Measurements from ENCODE around the gene PACS1.

Gene PACS1

DNA sequence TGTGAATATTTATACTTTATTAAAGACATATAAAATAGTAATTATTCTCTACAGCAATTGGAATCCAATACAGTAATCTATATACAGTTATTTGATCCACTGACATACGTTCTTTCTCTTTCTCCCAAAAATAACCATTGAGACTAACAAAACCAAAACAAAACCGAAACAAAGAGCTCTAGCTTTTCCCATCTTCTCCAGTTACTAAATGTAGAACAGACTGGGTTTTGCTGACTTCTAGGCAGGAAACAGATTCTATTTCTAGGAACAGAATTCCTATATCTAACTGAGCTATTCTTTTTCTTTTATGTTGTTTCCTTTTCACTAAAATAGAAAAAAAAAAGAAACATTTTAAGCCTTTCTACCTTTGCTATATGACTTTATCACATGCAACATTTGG is 80.1 kb downstream of the PACS1 start:
- no peak for FAIRE-seq
- TF ChIP-seq, protein P1, sequence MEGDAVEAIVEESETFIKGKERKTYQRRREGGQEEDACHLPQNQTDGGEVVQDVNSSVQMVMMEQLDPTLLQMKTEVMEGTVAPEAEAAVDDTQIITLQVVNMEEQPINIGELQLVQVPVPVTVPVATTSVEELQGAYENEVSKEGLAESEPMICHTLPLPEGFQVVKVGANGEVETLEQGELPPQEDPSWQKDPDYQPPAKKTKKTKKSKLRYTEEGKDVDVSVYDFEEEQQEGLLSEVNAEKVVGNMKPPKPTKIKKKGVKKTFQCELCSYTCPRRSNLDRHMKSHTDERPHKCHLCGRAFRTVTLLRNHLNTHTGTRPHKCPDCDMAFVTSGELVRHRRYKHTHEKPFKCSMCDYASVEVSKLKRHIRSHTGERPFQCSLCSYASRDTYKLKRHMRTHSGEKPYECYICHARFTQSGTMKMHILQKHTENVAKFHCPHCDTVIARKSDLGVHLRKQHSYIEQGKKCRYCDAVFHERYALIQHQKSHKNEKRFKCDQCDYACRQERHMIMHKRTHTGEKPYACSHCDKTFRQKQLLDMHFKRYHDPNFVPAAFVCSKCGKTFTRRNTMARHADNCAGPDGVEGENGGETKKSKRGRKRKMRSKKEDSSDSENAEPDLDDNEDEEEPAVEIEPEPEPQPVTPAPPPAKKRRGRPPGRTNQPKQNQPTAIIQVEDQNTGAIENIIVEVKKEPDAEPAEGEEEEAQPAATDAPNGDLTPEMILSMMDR (IDR thresholded peaks at IDR 0.05; ENCODE audit: insufficient read depth, missing control alignments), result no peak
- no peak for DNase-seq (ENCODE audit: insufficient read length, low spot score)

DNA sequence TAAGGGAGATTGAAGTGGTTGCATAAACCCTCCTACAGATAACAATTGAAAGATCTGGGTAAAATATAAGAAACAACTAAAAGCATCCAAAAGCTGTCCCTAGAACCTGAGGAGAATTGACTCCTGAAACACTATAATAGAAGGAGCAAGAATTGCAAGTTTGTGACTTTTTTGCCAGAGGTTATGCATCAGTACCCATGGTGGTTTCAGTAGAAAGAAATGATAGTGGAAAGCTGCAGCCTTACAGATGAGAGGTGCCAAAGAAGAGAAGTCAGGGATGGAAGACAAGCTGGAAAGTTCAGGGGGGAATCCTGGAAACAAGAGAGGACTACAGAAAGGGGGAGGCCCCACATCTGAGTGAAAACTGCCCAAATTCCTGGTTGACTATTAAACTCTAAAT is 80.7 kb downstream of the PACS1 start:
- TF ChIP-seq, protein P1 (IDR thresholded peaks at IDR 0.05; ENCODE audit: insufficient read depth, missing control alignments), result no peak
- FAIRE-seq (no peak), DNase-seq (ENCODE audit: insufficient read length, low spot score) (no peak)

DNA sequence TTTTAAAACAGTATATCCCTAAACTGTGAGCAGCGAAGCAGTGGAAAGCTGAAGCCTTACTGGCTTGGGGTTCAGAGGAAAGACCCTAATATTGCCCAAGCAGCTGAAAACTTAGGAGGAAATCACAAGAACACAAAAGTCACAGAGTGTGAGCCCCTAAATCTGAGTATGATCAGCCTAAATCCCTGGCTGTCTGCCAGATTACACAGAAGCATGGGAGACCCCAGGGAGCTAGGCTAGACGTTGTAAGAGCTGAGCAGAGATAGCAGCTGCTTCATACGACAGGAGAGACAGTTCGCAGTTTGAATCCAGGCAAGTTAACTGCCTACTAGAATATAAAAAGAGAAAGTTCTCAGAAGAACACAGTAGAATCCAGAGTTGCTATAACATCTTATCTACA is 81.2 kb downstream of the PACS1 start:
- TF ChIP-seq, protein P1 (IDR thresholded peaks at IDR 0.05; ENCODE audit: insufficient read depth, missing control alignments), result no peak
- peak; percentile 46 for FAIRE-seq

DNA sequence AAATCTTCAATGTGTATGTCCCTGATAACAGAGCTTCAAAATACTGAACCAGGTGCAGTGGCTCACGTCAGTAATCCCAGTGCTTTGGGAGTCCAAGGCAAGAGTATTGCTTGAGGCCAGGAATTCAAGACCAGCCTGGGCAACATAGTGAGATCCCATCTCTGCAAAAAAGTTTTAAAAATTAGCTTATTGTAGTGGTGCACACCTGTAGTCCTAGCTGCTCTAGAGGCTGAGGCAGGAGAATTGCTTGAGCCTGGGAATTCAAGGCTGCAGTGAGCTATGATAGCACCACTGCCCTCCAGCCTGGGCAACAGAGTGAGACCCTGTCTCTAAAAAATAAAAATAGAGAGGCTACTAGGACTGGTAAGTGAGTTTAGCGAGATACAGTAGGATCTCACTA is 84.0 kb downstream of the PACS1 start:
- DNase-seq (ENCODE audit: insufficient read length, low spot score) (no peak), FAIRE-seq (no peak)
- TF ChIP-seq, protein P1 (IDR thresholded peaks at IDR 0.05; ENCODE audit: insufficient read depth, missing control alignments), result no peak

More for the DNA sequence above, 81.2 kb downstream of the PACS1 start:
- DNase-seq (ENCODE audit: insufficient read length, low spot score), result no peak

DNA sequence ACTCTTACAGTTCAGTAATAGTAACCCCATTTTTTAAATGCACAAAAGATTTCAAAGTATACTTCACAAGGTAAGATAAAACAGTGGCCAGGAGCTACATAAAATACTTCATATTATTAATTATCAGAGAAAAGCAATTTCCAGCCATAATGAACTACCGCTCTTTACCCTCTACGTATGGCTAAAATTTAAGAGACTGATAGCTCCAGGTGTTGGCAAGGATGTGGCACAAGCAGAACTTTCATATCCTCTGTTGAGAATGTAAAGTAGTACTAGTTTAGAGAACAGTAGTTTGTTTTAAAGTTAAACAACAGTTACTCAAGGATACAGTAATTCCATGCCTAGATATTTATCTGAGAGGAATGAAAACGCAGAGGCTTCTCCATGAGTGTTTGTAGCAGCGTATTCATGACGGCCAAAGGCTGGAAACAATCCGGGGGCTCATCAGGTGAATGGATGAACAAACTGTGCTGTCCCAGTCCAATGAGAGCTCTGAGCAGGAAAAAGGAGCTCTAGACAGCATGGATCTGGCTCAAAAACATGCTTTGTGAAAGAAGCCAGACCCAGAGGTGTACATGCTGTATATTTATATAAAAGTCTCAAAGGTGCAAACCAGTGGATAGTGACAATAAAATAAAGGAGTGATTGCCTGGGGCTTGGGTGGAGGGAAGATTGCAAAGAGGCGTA is 85.5 kb downstream of the PACS1 start:
- TF ChIP-seq, protein P1 (IDR thresholded peaks at IDR 0.05; ENCODE audit: insufficient read depth, missing control alignments), result no peak
- DNase-seq (ENCODE audit: insufficient read length, low spot score) (no peak), FAIRE-seq (no peak)

DNA sequence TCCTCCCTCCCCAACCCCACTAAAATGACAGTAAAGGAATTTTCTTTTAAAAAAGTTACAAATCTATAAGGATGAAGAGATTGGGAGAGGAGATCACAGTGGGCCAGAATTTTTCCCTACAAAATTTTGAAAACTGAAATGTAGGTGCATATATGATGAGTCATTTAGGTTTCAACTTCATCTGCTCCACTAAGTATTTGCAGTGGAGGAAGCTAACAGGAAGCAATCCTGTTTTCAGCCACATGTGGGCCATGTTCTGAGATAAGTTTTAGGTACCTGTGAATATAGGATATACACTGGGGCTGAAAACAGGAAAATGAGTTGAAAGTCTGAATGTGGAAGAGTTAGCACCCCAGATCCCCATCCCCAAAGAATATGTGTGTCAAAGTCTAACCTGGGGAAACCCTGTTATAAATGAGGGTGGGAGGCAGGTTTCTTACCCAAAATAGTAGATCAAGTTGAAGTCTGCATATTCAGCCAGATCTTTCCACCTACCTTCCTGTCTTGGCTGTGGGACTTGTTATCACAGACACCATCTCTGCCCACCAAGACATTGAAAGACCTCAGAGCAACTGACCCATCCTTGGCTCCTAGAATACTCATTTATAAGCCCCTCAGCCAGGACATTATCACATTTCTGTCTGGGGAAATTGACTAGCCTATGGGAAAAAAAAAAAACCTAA is 87.3 kb downstream of the PACS1 start:
- TF ChIP-seq, protein P1 (IDR thresholded peaks at IDR 0.05; ENCODE audit: insufficient read depth, missing control alignments), result no peak
- DNase-seq (ENCODE audit: insufficient read length, low spot score) (no peak), FAIRE-seq (no peak)

DNA sequence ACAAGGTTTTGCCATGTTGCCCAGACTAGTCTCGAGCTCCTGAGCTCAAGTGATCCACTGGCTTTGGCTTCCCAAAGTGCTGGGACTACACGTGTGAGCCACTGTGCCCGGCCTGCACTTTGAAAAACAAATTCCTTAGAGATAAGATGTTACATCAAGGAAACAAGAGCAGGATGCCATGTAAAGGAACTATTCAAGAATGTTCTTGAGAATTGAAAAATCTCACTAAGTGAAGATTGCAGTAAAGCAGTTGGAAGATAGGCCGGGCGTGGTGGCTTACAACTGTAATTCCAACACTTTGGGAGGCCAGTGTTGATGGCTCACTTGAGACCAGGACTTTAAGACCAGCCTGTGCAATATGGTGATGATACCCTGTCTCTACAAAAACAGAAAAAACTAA is 88.1 kb downstream of the PACS1 start:
- TF ChIP-seq, protein P1 (IDR thresholded peaks at IDR 0.05; ENCODE audit: insufficient read depth, missing control alignments), result no peak
- FAIRE-seq (no peak), DNase-seq (ENCODE audit: insufficient read length, low spot score) (no peak)

Data from D721Med (cell line).